K562 (cell line): ENCODE results near the gene SMIM7. TPM values are rescaled to one million over a fixed set of nuclear protein-coding genes. Genes with fewer than 3 reads are reported as not detected.
A peak's percentile ranks its signal among the peaks of the same experiment; 100 is the strongest.

Source experiments
- GABPB1 ChIP-seq: sonication (generic); formaldehyde crosslinking; IDR thresholded peaks from 2 replicates; pipeline ENCODE4 v1.8.0; 2022; ENCODE audit warnings: mild to moderate bottlenecking, missing genetic modification reagents
- KLF13 ChIP-seq: fragments of 450-650 bp; IDR thresholded peaks from 2 replicates; pipeline ENCODE4 v1.6.1; 2016; ENCODE audit warnings: missing genetic modification characterization, low read depth, mild to moderate bottlenecking, missing compliant biosample characterization, moderate library complexity, borderline replicate concordance
- SNIP1 ChIP-seq: fragments of 450-650 bp; IDR thresholded peaks from 2 replicates; pipeline ENCODE4 v1.7.1; 2017; ENCODE audit warnings: low read depth, mild to moderate bottlenecking
- polyA plus RNA-seq, 8 experiments: library from polyadenylated mRNA; depleted of rRNA in 4 of 8; stranded (reverse) in 5 of 8; unstranded in 3 of 8; fragments of >200 nt; fragmentation: Nextera tagmentation in 2 of 8; fragmentation: Illumina TruSeq in 1 of 8; extraction: Ambion mirVana in 2 of 8; extraction: Trizol in 1 of 8; gene quantifications; 2 replicates each; pipeline versions ENCODE4 v1.2.1 to v1.2.3, GENCODE V29; 2011 to 2014; ENCODE audit warnings: inconsistent platforms in 1 of 8, missing spikeins in 1 of 8
- total RNA-seq, 7 experiments: library from RNA; depleted of rRNA in 6 of 7; stranded (reverse); fragments of >200 nt in 6 of 7; fragmentation: Illumina TruSeq in 2 of 7; extraction: Trizol in 2 of 7; gene quantifications; 2 replicates each; pipeline versions ENCODE4 v1.2.1 to v1.2.3, GENCODE V29; 2011 to 2021; ENCODE audit warnings: low replicate concordance in 1 of 7
- TF ChIP-seq, protein P1 (sequence below): fragments of 150-350 bp; IDR thresholded peaks from 2 replicates; pipeline ENCODE4 v1.6.1; 2014; ENCODE audit warnings: low read depth, mild to moderate bottlenecking, low read length, borderline replicate concordance
- TF ChIP-seq, protein P2 (sequence below): fragments of 450-650 bp; IDR thresholded peaks from 2 replicates; pipeline ENCODE4 v1.6.1; 2016; ENCODE audit warnings: mild to moderate bottlenecking, moderate library complexity
- TF ChIP-seq, protein P3 (sequence below), 2 experiments: fragments of 150-350 bp in 1 of 2; IDR thresholded peaks; 2 replicates each; pipeline ENCODE4 v1.6.1; 2012 to 2016; ENCODE audit warnings: low read depth in 2 of 2, low read length in 2 of 2, mild to moderate bottlenecking in 1 of 2, moderate library complexity in 1 of 2

Gene SMIM7
- total and polyA plus RNA-seq, 9 of the 15 experiments (the other 6 are each of a cell fraction or from before 2014, with no cell fraction given): 55.3 to 265 (median 107) TPM

DNA sequence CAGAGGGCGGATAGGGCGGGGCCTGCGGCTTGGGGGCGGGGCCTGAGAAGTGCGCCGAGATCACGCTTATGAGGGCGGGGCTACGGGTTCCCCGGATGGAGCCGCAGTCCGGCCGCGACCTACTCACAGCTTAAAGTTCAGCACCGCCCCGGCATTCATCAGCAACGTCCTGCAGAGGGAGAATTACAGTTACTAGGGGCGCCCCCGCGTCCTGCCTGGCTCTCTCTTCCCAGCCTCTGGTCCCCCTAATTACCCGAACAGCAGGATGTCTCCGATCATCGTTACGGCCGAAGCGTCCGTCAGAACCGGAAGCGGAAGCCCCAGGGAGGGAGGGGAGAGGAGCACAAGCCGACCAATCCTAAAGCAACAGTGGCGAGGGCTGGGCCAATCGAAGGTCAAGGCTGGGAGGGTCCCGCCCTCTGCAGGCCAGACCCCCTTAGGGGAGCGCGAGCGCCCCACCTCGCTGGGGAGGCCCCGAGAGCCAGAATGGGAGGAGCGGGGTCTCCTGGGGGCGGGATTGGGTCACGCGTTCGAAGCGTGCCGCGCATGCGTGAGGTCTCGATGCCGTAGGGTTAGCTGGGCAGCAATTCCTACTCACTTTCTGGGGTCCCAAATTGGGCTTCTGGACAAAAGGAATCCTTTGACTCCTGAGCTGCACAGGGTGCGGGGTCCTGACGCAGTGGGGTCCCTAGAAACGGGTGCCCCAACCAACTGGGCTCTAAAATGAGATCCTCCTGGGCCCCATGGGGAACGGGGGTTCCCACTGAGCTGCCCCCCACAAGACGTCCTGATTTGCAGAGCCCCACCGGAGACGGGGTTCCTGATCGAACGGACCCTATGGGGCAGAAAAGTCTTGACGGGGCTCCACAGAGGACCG lies at the start of gene SMIM7 (continued):
- TF ChIP-seq, protein P1, sequence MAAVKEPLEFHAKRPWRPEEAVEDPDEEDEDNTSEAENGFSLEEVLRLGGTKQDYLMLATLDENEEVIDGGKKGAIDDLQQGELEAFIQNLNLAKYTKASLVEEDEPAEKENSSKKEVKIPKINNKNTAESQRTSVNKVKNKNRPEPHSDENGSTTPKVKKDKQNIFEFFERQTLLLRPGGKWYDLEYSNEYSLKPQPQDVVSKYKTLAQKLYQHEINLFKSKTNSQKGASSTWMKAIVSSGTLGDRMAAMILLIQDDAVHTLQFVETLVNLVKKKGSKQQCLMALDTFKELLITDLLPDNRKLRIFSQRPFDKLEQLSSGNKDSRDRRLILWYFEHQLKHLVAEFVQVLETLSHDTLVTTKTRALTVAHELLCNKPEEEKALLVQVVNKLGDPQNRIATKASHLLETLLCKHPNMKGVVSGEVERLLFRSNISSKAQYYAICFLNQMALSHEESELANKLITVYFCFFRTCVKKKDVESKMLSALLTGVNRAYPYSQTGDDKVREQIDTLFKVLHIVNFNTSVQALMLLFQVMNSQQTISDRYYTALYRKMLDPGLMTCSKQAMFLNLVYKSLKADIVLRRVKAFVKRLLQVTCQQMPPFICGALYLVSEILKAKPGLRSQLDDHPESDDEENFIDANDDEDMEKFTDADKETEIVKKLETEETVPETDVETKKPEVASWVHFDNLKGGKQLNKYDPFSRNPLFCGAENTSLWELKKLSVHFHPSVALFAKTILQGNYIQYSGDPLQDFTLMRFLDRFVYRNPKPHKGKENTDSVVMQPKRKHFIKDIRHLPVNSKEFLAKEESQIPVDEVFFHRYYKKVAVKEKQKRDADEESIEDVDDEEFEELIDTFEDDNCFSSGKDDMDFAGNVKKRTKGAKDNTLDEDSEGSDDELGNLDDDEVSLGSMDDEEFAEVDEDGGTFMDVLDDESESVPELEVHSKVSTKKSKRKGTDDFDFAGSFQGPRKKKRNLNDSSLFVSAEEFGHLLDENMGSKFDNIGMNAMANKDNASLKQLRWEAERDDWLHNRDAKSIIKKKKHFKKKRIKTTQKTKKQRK: peak; percentile 79; the same call in 1 of the 2 replicates
- TF ChIP-seq SNIP1 (0 out of 2 replicates have a peak, but pooled peaks have one; percentile 51), KLF13 (tag) (0 out of 2 replicates have a peak, but pooled peaks have one; percentile 12), GABPB1 (CRISPR knock-in tag) (peak; percentile 97)
- TF ChIP-seq, protein P2, sequence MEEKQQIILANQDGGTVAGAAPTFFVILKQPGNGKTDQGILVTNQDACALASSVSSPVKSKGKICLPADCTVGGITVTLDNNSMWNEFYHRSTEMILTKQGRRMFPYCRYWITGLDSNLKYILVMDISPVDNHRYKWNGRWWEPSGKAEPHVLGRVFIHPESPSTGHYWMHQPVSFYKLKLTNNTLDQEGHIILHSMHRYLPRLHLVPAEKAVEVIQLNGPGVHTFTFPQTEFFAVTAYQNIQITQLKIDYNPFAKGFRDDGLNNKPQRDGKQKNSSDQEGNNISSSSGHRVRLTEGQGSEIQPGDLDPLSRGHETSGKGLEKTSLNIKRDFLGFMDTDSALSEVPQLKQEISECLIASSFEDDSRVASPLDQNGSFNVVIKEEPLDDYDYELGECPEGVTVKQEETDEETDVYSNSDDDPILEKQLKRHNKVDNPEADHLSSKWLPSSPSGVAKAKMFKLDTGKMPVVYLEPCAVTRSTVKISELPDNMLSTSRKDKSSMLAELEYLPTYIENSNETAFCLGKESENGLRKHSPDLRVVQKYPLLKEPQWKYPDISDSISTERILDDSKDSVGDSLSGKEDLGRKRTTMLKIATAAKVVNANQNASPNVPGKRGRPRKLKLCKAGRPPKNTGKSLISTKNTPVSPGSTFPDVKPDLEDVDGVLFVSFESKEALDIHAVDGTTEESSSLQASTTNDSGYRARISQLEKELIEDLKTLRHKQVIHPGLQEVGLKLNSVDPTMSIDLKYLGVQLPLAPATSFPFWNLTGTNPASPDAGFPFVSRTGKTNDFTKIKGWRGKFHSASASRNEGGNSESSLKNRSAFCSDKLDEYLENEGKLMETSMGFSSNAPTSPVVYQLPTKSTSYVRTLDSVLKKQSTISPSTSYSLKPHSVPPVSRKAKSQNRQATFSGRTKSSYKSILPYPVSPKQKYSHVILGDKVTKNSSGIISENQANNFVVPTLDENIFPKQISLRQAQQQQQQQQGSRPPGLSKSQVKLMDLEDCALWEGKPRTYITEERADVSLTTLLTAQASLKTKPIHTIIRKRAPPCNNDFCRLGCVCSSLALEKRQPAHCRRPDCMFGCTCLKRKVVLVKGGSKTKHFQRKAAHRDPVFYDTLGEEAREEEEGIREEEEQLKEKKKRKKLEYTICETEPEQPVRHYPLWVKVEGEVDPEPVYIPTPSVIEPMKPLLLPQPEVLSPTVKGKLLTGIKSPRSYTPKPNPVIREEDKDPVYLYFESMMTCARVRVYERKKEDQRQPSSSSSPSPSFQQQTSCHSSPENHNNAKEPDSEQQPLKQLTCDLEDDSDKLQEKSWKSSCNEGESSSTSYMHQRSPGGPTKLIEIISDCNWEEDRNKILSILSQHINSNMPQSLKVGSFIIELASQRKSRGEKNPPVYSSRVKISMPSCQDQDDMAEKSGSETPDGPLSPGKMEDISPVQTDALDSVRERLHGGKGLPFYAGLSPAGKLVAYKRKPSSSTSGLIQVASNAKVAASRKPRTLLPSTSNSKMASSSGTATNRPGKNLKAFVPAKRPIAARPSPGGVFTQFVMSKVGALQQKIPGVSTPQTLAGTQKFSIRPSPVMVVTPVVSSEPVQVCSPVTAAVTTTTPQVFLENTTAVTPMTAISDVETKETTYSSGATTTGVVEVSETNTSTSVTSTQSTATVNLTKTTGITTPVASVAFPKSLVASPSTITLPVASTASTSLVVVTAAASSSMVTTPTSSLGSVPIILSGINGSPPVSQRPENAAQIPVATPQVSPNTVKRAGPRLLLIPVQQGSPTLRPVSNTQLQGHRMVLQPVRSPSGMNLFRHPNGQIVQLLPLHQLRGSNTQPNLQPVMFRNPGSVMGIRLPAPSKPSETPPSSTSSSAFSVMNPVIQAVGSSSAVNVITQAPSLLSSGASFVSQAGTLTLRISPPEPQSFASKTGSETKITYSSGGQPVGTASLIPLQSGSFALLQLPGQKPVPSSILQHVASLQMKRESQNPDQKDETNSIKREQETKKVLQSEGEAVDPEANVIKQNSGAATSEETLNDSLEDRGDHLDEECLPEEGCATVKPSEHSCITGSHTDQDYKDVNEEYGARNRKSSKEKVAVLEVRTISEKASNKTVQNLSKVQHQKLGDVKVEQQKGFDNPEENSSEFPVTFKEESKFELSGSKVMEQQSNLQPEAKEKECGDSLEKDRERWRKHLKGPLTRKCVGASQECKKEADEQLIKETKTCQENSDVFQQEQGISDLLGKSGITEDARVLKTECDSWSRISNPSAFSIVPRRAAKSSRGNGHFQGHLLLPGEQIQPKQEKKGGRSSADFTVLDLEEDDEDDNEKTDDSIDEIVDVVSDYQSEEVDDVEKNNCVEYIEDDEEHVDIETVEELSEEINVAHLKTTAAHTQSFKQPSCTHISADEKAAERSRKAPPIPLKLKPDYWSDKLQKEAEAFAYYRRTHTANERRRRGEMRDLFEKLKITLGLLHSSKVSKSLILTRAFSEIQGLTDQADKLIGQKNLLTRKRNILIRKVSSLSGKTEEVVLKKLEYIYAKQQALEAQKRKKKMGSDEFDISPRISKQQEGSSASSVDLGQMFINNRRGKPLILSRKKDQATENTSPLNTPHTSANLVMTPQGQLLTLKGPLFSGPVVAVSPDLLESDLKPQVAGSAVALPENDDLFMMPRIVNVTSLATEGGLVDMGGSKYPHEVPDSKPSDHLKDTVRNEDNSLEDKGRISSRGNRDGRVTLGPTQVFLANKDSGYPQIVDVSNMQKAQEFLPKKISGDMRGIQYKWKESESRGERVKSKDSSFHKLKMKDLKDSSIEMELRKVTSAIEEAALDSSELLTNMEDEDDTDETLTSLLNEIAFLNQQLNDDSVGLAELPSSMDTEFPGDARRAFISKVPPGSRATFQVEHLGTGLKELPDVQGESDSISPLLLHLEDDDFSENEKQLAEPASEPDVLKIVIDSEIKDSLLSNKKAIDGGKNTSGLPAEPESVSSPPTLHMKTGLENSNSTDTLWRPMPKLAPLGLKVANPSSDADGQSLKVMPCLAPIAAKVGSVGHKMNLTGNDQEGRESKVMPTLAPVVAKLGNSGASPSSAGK: peak; percentile 80
- TF ChIP-seq, protein P3, sequence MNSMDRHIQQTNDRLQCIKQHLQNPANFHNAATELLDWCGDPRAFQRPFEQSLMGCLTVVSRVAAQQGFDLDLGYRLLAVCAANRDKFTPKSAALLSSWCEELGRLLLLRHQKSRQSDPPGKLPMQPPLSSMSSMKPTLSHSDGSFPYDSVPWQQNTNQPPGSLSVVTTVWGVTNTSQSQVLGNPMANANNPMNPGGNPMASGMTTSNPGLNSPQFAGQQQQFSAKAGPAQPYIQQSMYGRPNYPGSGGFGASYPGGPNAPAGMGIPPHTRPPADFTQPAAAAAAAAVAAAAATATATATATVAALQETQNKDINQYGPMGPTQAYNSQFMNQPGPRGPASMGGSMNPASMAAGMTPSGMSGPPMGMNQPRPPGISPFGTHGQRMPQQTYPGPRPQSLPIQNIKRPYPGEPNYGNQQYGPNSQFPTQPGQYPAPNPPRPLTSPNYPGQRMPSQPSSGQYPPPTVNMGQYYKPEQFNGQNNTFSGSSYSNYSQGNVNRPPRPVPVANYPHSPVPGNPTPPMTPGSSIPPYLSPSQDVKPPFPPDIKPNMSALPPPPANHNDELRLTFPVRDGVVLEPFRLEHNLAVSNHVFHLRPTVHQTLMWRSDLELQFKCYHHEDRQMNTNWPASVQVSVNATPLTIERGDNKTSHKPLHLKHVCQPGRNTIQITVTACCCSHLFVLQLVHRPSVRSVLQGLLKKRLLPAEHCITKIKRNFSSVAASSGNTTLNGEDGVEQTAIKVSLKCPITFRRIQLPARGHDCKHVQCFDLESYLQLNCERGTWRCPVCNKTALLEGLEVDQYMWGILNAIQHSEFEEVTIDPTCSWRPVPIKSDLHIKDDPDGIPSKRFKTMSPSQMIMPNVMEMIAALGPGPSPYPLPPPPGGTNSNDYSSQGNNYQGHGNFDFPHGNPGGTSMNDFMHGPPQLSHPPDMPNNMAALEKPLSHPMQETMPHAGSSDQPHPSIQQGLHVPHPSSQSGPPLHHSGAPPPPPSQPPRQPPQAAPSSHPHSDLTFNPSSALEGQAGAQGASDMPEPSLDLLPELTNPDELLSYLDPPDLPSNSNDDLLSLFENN (IDR thresholded peaks at IDR 0.05; ENCODE audit: low read depth in 2 of 2, low read length in 2 of 2): 0 out of 4 replicates have a peak, but pooled peaks of 1 of the 2 experiments have one; percentile 10
